Stimulated activated CD8-positive, alpha-beta memory T cell treated with anti-CD3 and anti-CD28 coated beads, Interleukin-12 subunit alpha, Interleukin-12 subunit beta, amount 100 ng/mL, for 1 hour (primary cell): ENCODE measurements around the gene ZNF638.

ENCODE experiments used
- DNase-seq: peaks from one replicate; pipeline ENCODE4 v3.0.0-alpha.2; 2020; ENCODE audit warnings: low read depth

ZNF638 gene

GRCh38 chr2:71333619-71334018 lies 2.0 kb downstream of the ZNF638 start:
- no peak for DNase-seq

GRCh38 chr2:71336384-71336783 lies 4.8 kb downstream of the ZNF638 start:
- DNase-seq = no peak

- DNase-seq = no peak
These were observed 5.2 kb downstream of the ZNF638 start for GRCh38 chr2:71336802-71337201.

GRCh38 chr2:71337776-71338175 lies 6.2 kb downstream of the ZNF638 start:
- no peak for DNase-seq

- DNase-seq = no peak
These were observed 8.1 kb downstream of the ZNF638 start for GRCh38 chr2:71339685-71340084.

GRCh38 chr2:71340176-71340575 lies 8.6 kb downstream of the ZNF638 start:
- no peak for DNase-seq

GRCh38 chr2:71341645-71342044 lies 10.1 kb downstream of the ZNF638 start:
- DNase-seq = no peak

GRCh38 chr2:71346065-71346464 lies 14.5 kb downstream of the ZNF638 start:
- DNase-seq = no peak

GRCh38 chr2:71347517-71347916 lies 15.9 kb downstream of the ZNF638 start:
- DNase-seq = no peak

- no peak for DNase-seq
These were observed 16.7 kb downstream of the ZNF638 start for GRCh38 chr2:71348302-71348701.

GRCh38 chr2:71353248-71353647 lies 21.7 kb downstream of the ZNF638 start:
- DNase-seq = no peak

GRCh38 chr2:71358931-71359671 lies 27.5 kb downstream of the ZNF638 start:
- DNase-seq = no peak

- no peak for DNase-seq
These were observed 28.9 kb downstream of the ZNF638 start for GRCh38 chr2:71360434-71360975.

- DNase-seq = no peak
These were observed 30.0 kb downstream of the ZNF638 start for GRCh38 chr2:71361631-71362030.

GRCh38 chr2:71362447-71362846 lies 30.9 kb downstream of the ZNF638 start:
- DNase-seq = no peak

GRCh38 chr2:71370015-71370414 lies 38.4 kb downstream of the ZNF638 start:
- no peak for DNase-seq

GRCh38 chr2:71372042-71372441 lies 40.5 kb downstream of the ZNF638 start:
- no peak for DNase-seq

GRCh38 chr2:71379086-71379485 lies 47.5 kb downstream of the ZNF638 start:
- DNase-seq = no peak

GRCh38 chr2:71380665-71381064 lies 49.1 kb downstream of the ZNF638 start:
- DNase-seq = no peak

- DNase-seq = no peak
These were observed 53.4 kb downstream of the ZNF638 start for GRCh38 chr2:71385012-71385411.

- no peak for DNase-seq
These were observed 56.6 kb downstream of the ZNF638 start for GRCh38 chr2:71388214-71388613.

GRCh38 chr2:71389384-71390072 lies 57.9 kb downstream of the ZNF638 start:
- DNase-seq = no peak

GRCh38 chr2:71393216-71393615 lies 61.6 kb downstream of the ZNF638 start:
- DNase-seq = no peak
